Hindlimb muscle (tissue), 1 donor: ENCODE measurements around the gene HDGFL3. TPM values are rescaled to one million over a fixed set of nuclear protein-coding genes. Genes with fewer than 3 reads are reported as not detected.
"Not testable (repeated sequence)": the region's sequence is repeated elsewhere in the genome, so short reads cannot be mapped to it uniquely, and the experiment has no call there.

Source experiments
- DNase-seq: peaks from one replicate; pipeline ENCODE4 v3.0.0-alpha.2; 2013
- polyA plus RNA-seq: library from polyadenylated mRNA; unstranded; fragments of 120-200 nt; gene quantifications from one replicate; pipeline ENCODE4 v1.2.1, GENCODE V29; 2013; ENCODE audit not compliant: insufficient read length

HDGFL3 gene
- 41.1 TPM for polyA plus RNA-seq

DNA sequence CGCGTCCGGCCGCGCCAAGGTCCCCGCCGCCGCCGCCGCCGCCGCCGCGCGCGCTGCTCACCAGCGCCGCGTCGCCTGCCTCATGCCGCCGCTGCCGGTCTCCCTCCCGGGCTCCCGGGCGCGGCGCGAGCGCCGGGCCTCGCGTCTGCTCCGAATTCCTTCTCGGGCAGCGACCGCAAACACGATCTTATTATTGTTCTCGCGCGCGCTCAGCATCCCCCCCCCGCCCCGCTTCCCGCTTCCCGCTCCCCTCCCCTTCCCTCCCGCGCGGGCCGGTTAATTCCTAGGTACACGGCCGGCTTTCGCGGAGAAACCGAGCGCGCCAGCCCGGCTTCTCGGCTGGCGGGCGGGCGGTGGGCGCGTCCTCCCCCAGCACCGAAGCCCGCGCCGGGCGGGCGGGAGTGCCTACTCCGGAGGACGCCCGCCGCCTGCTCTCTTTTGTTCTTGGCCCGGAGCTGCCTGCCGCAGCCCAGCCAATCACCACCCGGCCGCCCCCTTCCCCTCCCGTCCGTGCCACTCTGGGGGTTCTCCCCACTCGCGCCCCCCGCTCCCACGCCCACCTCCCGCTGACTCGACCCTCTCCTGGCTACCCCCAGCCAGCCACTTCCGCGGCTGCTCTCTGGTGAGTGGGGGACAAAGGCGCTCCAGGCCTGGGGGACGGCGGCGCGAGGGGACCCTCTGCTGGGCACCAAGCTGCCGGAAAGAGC lies at the start of gene HDGFL3:
Gene HDGFL3, minus strand, starts transcription at position 164 of the 707 bp plus-strand sequence. CDS start 409 bp downstream, outside the sequence.
- peak; percentile 81 for DNase-seq

DNA sequence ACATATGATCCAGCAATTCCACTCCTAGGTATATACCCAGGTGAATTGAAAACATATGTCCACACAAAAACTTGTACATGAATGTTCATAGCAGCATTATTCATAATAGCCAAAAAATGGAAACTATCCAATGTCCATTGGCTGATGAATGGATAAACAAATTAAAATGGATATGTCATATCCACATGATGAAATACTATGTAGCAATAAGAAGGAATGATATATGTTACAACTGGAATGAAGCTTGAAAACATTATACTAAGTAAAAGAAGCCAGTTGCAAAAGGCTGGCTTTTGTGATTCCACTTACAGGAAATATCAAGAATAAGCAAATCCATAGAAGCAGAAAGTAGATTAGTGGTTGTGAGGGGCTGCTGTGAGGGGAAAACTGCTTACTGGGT lies 43.2 kb upstream of the HDGFL3 start:
- DNase-seq: no peak

DNA sequence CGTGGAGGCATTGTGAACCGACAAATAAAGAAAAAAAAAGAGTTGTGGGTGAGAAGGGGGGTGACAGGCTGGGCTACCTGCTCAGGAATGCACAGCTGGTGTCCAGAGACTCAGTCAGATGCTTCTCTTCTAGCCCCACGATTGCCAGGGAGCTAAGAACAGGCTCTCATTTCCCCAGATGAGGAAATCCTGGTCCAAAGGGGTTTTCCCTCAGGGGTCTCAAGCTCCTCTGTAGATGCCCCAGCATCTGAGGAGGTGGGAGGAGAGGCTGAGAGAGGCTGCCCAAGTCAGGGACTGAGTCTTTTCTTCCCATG lies 41.4 kb upstream of the HDGFL3 start:
- no peak for DNase-seq

DNA sequence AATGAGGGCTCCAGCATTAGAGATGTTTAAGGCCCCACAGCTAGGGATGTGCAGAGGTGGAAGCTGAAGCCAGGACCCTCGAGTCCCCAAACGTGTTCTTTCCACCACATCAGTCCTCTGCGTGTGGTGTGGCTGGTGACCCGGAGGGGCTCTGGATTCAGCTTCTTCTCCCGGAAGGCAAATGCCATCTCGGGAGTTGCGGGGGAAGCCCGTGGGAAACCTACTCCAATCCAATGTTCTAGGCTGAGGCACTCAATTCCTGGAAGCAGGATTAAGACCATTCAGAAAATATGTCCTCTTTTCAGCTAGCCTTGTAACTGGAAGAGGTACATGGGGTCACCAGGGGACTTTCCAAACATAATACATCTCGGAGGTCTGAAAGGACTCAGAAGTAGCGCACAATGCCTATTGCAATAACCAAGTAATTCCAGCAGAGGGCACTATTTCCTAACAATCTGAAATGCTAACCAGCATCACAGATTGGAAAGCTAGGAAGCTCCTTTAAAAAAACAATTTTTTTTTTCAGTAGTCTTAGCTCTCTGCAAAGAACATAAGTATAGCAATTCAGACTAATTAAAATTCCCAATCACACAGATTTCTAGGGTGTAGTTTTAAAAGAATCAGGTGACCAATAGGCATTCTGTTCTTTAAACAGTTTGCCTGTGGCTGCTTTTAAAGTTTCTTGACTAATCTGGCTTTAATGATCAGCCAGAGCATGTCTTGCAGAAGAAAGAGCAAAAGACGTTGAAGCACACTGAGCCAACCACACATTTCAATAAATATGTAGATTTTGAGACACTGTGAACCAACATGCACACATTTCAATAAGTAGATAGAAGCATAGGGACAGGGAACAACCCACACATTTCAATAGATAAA lies 40.8 kb upstream of the HDGFL3 start:
- DNase-seq: peak; percentile 66

DNA sequence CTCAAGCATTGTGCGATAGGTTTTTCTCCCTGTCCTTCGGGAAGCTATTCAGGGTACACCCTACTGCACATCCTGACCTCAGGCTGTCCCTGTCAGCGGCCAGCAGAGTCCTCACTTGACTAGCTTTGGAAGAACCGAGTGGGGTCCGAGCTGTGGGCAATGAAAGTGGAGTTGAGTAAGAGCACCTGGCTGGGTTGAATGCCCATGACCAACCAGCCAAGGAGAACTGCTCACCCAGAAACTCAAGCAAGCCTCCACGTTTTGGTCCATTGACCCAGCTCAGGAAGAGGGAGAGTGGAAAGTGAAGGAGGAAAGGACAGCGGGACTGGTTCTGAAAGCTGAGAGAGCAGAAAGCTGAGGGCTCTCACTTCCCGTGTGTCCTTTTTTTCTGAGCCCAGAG lies 36.0 kb upstream of the HDGFL3 start:
- DNase-seq: no peak

DNA sequence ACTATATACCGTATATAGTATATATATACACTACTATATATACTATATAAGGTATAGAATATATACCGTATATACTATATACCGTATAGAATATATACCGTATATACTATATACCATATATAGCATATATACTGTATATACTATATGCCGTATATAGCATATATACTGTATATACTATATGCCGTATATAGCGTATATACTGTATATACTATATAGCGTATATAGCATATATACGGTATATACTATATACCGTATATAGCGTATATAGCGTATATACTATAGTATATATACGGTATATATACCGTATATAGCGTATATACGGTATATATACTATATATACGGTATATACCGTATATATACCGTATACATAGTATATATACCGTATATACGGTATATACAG lies 22.6 kb upstream of the HDGFL3 start:
- no peak for DNase-seq

DNA sequence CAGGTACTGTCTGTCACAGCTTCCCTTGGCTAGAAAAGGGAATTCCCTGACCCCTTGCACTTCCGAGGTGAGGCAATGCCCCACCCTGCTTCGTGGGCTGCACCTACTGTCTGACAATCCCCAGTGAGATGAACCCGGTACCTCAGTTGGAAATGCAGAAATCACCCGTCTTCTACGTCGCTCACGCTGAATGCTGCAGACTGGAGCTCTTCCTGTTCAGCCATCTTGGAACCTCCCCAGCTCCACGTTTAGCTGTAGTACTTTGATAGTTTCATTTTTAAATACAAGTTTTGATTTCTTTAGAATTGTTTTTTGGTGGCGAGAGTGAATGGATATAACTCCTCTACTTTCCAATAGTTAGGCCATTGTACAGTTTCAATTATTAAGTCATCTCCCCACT lies 17.8 kb upstream of the HDGFL3 start:
- DNase-seq: no peak

DNA sequence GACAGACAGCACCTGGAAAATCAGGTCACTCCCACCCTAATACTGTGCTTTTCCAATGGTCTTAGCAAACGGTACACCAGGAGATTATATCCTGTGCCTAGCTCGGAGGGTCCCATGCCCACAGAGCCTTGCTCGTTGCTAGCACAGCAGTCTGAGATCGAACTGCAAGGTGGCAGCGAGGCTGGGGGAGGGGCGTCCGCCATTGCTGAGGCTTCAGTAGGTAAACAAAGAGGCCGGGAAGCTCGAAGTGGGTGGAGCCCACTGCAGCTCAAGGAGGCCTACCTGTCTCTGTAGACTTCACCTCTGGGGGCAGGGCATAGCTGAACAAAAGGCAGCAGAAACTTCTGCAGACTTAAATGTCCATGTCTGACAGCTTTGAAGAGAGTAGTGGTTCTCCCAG lies 14.2 kb upstream of the HDGFL3 start:
- DNase-seq: not testable (repeated sequence)

DNA sequence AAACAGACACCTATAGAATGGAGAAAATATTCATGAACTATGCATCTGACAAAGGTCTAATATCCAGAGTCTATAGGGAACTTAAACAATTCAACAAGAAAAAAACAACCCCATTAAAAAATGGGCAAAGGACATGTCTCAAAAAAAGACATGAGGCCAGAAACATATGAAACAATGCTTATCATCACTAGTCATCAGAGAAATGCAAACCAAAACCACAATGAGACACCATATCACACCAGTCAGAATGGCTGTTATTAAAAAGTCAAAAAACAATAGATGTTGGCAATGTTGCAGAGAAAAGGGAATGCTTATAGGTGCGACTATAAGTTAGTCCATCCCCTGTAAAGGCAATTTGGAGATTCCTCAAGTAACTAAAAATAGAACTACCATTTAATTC lies 11.4 kb upstream of the HDGFL3 start:
- DNase-seq: no peak

DNA sequence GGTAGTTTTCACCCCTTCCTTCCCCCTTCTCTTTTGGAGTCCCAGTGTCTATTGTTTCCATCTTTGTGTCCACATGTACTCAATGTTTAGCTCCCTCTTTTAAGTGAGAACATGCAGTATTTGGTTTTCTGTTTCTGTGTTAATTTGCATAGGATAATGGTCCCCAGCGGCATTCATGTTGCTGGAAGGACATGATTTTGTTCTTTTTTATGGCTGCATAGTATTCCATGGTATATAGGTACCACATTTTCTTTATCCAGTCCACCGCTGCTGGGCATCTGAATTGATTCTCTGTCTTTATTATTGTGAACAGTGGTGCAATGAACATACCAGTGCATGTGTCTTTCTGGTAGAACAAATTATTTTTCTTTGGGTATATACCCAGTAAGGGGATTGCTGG lies 7.7 kb upstream of the HDGFL3 start:
- no peak for DNase-seq

DNA sequence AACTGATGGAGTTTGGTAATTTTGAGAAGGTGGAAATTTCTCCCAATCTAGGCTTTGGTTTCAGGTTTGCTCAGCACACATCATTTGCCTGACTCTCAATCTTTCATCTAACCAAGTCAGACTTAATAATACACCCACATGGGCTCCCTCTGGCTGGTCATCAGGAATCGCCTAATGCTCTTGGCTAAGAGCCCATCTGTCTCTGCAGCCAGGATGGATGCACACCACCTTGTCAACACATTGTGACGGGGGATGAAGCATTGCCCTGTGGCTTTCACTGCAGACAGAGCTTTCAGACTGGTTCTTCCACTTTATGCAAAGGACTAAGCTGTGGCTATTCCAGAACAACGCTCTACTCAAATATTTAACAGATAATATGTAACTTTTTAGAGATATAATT lies 3.0 kb upstream of the HDGFL3 start:
- no peak for DNase-seq

DNA sequence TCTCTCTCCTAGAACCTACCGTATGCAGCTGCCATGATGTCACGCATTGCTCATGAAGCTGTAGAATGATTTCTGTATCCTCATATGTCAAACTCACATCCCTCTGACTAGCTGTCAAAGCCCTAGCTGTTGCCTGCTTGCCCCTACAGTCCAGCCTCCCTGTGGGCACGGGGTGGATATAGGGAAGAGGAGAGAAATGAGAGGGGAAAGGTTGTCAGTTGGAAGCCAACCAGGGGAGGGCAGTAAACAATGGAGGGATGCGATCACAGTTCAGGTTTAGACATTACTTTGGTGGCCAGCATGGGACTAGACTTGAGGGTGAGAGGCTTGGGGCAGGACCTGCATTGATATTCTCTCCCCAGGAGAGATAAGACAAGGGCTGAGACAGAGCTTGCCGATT lies 1.7 kb upstream of the HDGFL3 start:
- DNase-seq: no peak

DNA sequence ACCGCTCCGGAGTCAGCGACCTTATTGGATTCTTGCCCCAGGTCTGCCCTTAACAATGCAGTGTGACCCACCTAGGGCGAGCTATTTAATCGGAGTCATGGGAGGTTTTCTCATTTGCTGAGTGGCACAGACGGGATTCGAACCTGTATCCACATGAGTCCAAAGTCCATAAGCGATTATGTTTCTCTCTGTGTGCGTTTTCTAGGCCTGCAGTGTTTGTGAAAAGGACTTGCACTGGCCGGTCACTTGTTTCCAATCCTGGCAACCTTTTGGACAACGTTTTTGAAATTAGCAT lies 691 bp upstream of the HDGFL3 start:
- peak; percentile 21 for DNase-seq

DNA sequence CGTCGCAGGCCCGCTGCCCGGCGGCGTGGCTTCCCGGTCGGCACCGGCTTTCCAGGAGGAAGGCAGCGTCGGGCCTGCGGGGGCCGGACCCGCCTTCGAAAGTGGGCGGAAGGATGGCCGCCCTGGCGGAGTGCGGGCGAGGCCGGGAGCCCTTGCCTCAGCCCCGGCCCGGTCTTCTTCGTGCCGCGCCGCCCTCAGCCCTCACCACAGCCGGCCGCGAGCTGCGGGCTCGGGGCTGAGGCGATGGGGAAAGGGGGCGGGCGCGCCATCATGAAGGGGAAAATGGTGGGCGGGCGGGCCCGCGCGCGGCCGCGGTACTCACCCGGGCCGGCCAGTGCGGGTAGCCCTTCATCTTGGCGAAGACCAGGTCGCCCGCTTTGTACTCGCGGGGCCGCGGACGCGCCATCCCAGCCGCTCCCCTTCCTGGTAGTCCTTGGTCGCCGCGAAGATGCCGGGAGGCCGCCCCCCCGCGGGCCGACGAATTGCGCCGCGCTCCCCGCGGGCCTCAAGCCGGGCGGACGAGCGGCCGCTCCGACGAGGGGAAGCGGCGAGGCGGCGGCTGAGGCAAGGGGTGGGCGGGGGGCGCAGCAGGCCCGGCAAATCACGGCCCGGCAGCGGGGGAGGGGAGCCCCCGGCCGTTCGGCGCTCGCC lies 489 bp downstream of the HDGFL3 start:
- DNase-seq: peak; percentile 69

DNA sequence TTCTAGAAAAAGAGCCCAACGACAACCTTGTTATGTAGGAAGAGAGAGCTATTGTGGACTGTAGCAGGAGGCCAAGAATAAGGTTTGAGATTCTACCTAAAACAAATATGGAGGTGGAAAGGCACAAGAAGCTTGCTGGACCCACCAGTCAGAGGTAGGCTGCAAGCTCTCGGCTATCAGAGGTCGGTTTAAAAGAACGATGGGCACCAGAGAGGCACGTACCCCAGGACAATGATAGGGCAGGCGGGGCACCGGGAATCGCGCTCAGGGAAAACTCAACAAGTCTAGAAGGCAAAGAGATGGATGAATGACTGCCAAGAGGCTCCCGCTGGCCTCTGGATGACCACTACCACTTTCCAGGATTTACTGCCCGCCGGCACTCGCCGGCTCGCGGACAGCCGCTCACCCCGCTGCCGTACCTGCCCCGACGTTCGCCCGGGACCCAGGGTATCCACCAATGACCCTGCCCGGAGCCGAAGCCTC lies 1.1 kb downstream of the HDGFL3 start:
- peak; percentile 19 for DNase-seq

DNA sequence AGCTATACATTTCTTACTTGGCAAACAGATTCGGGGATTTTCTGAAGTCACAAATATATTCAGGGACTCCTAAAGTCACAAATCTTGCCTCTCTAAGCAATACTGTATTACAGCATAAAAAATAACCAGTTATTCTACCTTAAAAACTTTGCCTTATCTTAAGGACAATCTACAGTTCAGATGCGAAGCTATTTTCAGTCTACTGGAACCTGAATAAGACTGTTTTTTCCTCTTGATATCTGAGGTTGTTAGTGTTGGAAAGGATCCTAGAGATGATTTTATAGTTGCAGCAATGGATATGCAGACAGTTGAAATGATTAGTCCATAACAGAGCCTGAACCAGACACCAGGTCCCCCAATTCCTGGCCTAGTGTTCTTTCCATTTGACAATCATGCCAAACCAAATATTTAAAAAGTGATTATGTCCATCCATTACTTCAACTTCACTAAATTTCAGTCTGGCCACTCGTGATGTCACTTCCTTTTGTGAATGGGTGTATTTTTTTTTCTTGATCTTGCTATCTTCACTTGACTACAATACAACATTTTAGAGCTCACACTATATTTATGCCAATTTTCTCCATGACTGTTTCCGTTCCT lies 1.8 kb downstream of the HDGFL3 start:
- peak; percentile 28 for DNase-seq

DNA sequence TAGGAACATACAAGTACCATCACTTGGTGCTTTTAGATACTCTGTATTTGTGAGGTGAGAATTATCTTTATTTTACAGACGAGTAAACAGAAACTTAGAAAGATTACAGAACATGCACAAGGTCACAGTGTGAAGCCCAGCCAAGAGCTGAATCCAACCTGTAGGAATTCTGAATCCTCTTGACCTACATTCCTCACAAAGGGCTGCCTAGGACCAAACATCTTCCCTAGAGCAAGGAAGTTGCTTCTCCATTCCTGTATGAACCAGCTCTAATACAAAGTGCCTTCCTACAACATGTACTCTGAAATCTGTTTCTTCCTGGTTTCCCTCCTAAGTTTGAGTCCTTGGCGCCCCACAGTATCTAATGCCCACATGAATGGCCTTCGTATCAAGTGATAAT lies 2.9 kb downstream of the HDGFL3 start:
- DNase-seq: no peak

DNA sequence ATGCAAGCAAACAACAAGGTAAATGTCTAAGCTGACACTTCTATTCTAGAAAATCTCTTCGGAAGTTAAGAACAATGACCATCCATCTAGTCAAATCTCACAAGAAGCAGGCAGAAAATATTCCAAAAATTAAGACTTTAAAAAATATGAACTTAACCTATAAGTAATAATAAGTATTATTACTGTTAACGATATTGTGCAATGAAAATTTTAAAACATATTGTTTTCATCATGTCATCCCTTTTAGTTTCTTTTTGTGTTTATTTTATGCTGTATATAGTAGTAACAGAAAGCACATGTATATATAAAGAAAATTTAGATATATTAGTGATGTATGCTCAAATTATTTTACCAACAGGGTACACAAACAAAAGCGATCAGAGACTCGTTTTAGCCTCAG lies 4.1 kb downstream of the HDGFL3 start:
- no peak for DNase-seq

DNA sequence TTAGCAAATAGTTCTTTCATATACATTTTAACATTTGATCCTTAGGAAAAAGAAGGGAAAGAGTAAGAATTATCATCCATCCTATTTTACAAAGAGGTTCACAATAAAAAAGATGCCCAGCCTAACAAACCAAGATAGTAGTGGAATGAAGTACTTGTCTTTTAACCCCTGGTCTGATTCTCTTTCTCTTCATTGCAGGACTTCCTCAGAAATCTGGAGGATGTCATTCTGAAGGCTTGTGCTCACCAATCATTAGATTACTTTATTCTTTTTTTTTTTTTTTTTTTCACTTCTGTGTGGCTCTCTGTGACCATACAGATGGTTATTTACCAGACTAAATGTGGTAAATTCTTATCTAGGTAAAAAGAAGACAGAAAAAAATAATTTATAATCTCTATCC lies 7.0 kb downstream of the HDGFL3 start:
- DNase-seq: no peak

DNA sequence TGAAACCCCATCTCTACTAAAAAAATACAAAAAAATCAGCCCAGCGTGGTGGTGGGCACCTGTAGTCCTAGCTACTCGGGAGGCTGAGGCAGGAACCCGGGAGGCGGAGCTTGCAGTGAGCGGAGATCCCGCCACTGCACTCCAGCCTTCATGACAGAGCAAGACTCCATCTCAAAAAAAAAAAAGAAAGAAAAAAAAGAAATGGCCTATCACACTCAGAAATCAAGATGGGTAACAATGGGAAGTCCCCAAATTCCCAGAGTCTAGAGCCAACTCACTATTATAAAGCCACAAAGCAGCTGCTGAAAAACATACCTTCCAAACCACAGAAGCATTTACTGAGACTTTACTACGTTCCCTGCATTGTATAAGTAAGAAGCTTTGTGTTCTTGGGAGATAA lies 7.5 kb downstream of the HDGFL3 start:
- DNase-seq: no peak

DNA sequence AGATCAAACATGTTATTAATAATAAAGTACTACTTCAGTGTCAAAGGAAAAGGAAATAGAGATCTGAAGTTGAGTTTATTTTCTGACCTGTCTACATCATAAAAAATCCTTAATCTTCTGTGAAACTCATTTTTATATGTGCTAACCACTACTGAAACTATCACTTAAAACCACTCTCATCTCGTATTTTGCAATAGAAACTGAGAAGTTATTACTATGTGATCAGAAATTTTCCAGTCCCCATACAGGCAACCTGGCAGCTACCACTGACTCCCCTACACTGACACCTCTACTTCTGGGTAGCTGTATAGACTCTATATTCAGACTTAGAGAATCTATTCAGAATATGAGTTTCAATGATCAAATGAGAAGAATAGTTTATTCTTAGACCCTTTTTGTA lies 8.3 kb downstream of the HDGFL3 start:
- no peak for DNase-seq

DNA sequence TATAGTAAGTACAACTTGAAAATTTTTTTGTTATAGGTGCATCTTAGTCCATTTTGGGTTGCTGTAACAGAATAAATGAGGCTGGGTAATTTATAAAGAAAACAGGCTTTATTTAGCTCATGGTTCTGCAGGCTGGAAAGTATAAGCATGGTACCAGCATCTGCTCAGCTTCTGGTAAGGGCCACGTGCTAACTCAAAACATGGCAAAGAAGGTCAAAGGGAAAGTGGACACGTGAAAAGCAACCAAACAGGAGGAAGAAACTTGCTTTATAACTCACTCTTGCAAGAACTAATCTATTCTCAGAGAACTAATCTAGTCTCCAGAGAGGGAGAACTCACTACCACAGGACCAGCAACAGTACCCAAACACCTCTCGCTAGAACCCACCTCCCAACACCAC lies 9.1 kb downstream of the HDGFL3 start:
- no peak for DNase-seq

DNA sequence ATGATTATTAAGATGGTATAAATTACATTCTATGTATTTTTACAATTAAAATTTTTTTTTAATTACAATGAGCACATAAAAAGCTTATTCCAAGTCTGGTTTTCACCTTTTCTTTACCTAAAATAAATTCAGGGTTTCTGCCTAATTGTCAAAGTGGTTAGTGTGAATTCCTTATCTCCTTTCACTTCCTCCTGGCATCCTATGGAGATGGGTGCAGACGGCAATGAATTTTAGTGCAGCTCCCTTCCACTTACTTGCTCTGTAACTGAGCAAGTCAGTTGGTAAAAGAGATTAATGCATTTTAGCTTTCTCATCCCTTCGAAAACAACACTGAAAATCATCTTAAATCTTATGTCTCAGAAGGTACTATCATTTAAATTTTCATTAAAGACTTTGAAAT lies 13.1 kb downstream of the HDGFL3 start:
- no peak for DNase-seq
